ENCODE results near the gene BLOC1S2. TPM values are rescaled to one million over a fixed set of nuclear protein-coding genes. Genes with fewer than 3 reads are reported as not detected.

The BLOC1S2 gene
- total and polyA plus RNA-seq, 2 of the 8 experiments (the other 6 are each of a cell fraction or from before 2014, with no cell fraction given), result 25.1 to 50.6 TPM

DNA sequence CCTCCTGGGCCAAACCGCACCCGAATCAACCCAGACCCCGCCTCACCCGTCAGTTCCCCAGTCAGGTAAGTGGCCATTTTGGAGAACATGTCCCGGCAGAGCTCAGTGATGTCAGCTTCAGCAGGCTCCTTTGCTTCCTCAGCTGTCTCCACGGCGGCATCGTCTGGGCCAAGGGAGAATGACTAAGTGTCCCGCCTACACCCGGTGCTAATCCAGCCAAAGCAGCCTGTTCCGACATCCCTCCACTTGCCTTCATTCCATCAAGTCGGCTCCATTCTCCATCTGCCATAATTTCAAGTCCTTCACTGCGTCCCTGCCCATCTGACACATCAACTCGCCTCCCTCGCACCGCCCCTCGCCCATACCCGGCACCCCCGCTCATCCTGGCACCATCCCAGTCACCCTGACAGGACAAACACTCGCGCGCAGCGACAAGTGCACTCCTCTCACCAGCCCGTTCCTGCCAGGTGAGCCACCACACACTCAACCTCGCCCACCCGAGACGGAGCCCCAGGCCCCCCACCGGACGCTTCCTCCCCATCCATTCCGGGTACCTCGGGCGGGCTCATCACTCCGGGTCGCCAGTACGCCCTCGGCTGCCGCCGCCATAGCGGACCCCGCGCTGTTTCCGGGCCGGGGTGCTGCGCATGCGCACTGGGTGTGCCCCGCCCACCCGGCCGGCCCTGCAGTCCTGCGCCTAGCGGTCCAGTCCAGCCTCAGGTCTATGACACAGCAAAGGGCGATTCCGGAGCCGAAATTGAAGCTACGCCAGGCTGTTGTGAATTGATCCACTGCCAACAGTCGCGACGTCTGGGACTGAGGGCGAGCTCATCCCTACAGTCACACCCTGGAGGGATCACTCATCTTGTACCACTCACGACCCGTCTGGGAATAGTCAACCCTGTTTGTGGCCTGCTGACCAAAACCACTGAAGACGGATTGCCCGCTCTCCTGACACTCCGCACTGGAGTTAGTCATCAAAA, at the start of gene BLOC1S2 (continued):
- TF ChIP-seq HDAC6 (IDR thresholded peaks at IDR 0.05; ENCODE audit: low read depth, low read length) (no peak), YY1 (IDR thresholded peaks at IDR 0.05; ENCODE audit: low read depth, low read length) (peak; percentile 94), KDM4A (IDR thresholded peaks at IDR 0.05; ENCODE audit: low read depth, low read length, severe bottlenecking) (peak; percentile 79), TCF12 (IDR thresholded peaks at IDR 0.05; ENCODE audit: low read depth, low read length) (no peak), CHD1 (IDR thresholded peaks at IDR 0.05; ENCODE audit: low read depth, low read length) (no peak), KDM5A (IDR thresholded peaks at IDR 0.05; ENCODE audit: low read length) (peak; percentile 17; the same call in 1 of the 2 replicates), CREB1 (IDR thresholded peaks at IDR 0.05) (0 out of 2 replicates have a peak, but pooled peaks have one; percentile 10), EP300 (IDR thresholded peaks at IDR 0.05; ENCODE audit: borderline replicate concordance in 1 of 2, low read depth in 2 of 2, low read length in 2 of 2) (no peak), SIN3A (conservative IDR thresholded peaks at IDR 0.05 in 1 of 2, IDR thresholded peaks at IDR 0.05 in 1 of 2; ENCODE audit: low read depth in 1 of 2, low read length in 2 of 2) (peak; percentile 72 to 93; a peak in 3 of 4 replicates), CTBP2 (IDR thresholded peaks at IDR 0.05; ENCODE audit: borderline replicate concordance, insufficient read depth, insufficient read length, low read length) (no peak), JUN (IDR thresholded peaks at IDR 0.05; ENCODE audit: low read depth, low read length) (no peak), RBBP5 (IDR thresholded peaks at IDR 0.05; ENCODE audit: borderline replicate concordance, low read depth, low read length) (0 out of 2 replicates have a peak, but pooled peaks have one; percentile 48), RXRA (IDR thresholded peaks at IDR 0.05; ENCODE audit: insufficient read depth, low read depth, low read length) (no peak)
- TF ChIP-seq, protein P1, sequence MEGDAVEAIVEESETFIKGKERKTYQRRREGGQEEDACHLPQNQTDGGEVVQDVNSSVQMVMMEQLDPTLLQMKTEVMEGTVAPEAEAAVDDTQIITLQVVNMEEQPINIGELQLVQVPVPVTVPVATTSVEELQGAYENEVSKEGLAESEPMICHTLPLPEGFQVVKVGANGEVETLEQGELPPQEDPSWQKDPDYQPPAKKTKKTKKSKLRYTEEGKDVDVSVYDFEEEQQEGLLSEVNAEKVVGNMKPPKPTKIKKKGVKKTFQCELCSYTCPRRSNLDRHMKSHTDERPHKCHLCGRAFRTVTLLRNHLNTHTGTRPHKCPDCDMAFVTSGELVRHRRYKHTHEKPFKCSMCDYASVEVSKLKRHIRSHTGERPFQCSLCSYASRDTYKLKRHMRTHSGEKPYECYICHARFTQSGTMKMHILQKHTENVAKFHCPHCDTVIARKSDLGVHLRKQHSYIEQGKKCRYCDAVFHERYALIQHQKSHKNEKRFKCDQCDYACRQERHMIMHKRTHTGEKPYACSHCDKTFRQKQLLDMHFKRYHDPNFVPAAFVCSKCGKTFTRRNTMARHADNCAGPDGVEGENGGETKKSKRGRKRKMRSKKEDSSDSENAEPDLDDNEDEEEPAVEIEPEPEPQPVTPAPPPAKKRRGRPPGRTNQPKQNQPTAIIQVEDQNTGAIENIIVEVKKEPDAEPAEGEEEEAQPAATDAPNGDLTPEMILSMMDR (IDR thresholded peaks at IDR 0.05; ENCODE audit: control extremely low read depth in 1 of 3, insufficient read depth in 1 of 3, low read depth in 1 of 3, low read length in 3 of 3), result no peak
